HepG2 (cell line): ENCODE data around the gene ZCCHC17. TPM values are rescaled to one million over a fixed set of nuclear protein-coding genes. Genes with fewer than 3 reads are reported as not detected.

ENCODE experiments used
- AGO2 ChIP-seq: fragments of 200-400 bp; formaldehyde crosslinking; optimal IDR thresholded peaks from 2 replicates; pipeline ENCODE3; 2017; ENCODE audit warnings: mild to moderate bottlenecking, low read depth, low read length, moderate library complexity
- DR1 ChIP-seq: sonication (generic); formaldehyde crosslinking; IDR thresholded peaks from 2 replicates; pipeline ENCODE4 v1.8.0; 2021; ENCODE audit warnings: mild to moderate bottlenecking, missing genetic modification reagents, inconsistent platforms
- HNF4A ChIP-seq: sonication (generic); formaldehyde crosslinking; IDR thresholded peaks from 2 replicates; pipeline ENCODE4 v1.4.0; 2020; ENCODE audit warnings: missing genetic modification reagents
- KLF12 ChIP-seq: sonication (generic); formaldehyde crosslinking; IDR thresholded peaks from 2 replicates; pipeline ENCODE4 v1.4.0; 2020; ENCODE audit warnings: missing genetic modification reagents, borderline replicate concordance
- KLF16 ChIP-seq, 2 experiments: sonication (generic) in 1 of 2; formaldehyde crosslinking in 1 of 2; IDR thresholded peaks; 2 replicates each; pipeline versions ENCODE4 v1.6.1 to v1.8.0; 2016 to 2023; ENCODE audit warnings: missing genetic modification reagents in 2 of 2, missing compliant biosample characterization in 1 of 2
- MATR3 ChIP-seq: sonication (generic); formaldehyde crosslinking; IDR thresholded peaks from 2 replicates; pipeline ENCODE4 v1.4.0; 2020; ENCODE audit warnings: missing genetic modification reagents
- MEIS2 ChIP-seq: sonication (generic); formaldehyde crosslinking; IDR thresholded peaks from 2 replicates; pipeline ENCODE4 v1.9.0; 2021; ENCODE audit warnings: mild to moderate bottlenecking, missing genetic modification reagents
- POLR2A ChIP-seq, 2 experiments: IDR thresholded peaks; 2 replicates each; pipeline ENCODE4 v1.6.1; 2011; ENCODE audit warnings: low read depth in 2 of 2, low read length in 2 of 2, mild to moderate bottlenecking in 1 of 2, moderate library complexity in 1 of 2; ENCODE audit not compliant: insufficient read depth in 1 of 2
- POLR2AphosphoS5 ChIP-seq: IDR thresholded peaks from 2 replicates; pipeline ENCODE4 v1.6.1; 2012; ENCODE audit warnings: low read depth, low read length
- RARA ChIP-seq: IDR thresholded peaks from 2 replicates; pipeline ENCODE4 v1.6.1; 2016; ENCODE audit warnings: missing genetic modification reagents, missing compliant biosample characterization
- SP4 ChIP-seq: sonication (generic); formaldehyde crosslinking; IDR thresholded peaks from 2 replicates; pipeline ENCODE4 v1.8.1; 2023; ENCODE audit warnings: mild to moderate bottlenecking, missing genetic modification reagents
- SP5 ChIP-seq: IDR thresholded peaks from 2 replicates; pipeline ENCODE4 v1.6.1; 2016; ENCODE audit warnings: low read depth, borderline replicate concordance
- TBX2 ChIP-seq: sonication (generic); formaldehyde crosslinking; IDR thresholded peaks from 2 replicates; pipeline ENCODE4 v1.5.0; 2020; ENCODE audit warnings: missing genetic modification reagents, mild to moderate bottlenecking, borderline replicate concordance
- TEAD3 ChIP-seq: optimal IDR thresholded peaks from 2 replicates; pipeline ENCODE3; 2016; ENCODE audit warnings: borderline replicate concordance
- THAP11 ChIP-seq: IDR thresholded peaks from 2 replicates; pipeline ENCODE4 v1.6.1; 2016; ENCODE audit warnings: missing biosample characterization, missing genetic modification reagents
- ZFP82 ChIP-seq: sonication (generic); formaldehyde crosslinking; IDR thresholded peaks from 2 replicates; pipeline ENCODE4 v1.5.1; 2020; ENCODE audit warnings: mild to moderate bottlenecking, missing genetic modification reagents, borderline replicate concordance
- ZNF337 ChIP-seq: sonication (generic); formaldehyde crosslinking; IDR thresholded peaks from 2 replicates; pipeline ENCODE4 v1.5.1; 2020; ENCODE audit warnings: missing genetic modification reagents, low read depth, mild to moderate bottlenecking, borderline replicate concordance
- ZNF7 ChIP-seq: IDR thresholded peaks from 2 replicates; pipeline ENCODE4 v1.6.1; 2016; ENCODE audit warnings: missing biosample characterization, missing genetic modification reagents
- polyA plus RNA-seq, 8 experiments: library from polyadenylated mRNA; depleted of rRNA in 3 of 8; stranded (reverse) in 7 of 8; unstranded in 1 of 8; fragments of >200 nt; fragmentation: Illumina TruSeq in 4 of 8; extraction: Trizol in 4 of 8; gene quantifications; 2 replicates each; pipeline versions ENCODE4 v1.2.1 to v1.2.3, GENCODE V29; 2011 to 2016; ENCODE audit warnings: low read depth in 4 of 8, missing spikeins in 1 of 8, mixed read lengths in 1 of 8; ENCODE audit not compliant: insufficient read depth in 1 of 8
- total RNA-seq, 5 experiments: library from RNA; depleted of rRNA; stranded (reverse); fragments of >200 nt; fragmentation: Illumina TruSeq; extraction: Trizol; gene quantifications; 2 replicates each; pipeline ENCODE4 v1.2.3, GENCODE V29; 2016; ENCODE audit warnings: low read depth in 1 of 5
- TF ChIP-seq, protein P1 (sequence below): sonication (generic); formaldehyde crosslinking; IDR thresholded peaks from 2 replicates; pipeline ENCODE4 v1.4.0; 2020; ENCODE audit warnings: mild to moderate bottlenecking, missing genetic modification reagents
- TF ChIP-seq, protein P2 (sequence below): sonication (generic); formaldehyde crosslinking; IDR thresholded peaks from 2 replicates; pipeline ENCODE4 v1.4.0; 2020; ENCODE audit warnings: missing genetic modification reagents, mild to moderate bottlenecking, borderline replicate concordance
- TF ChIP-seq, protein P3 (sequence below): sonication (generic); formaldehyde crosslinking; IDR thresholded peaks from 2 replicates; pipeline ENCODE4 v1.4.0; 2020; ENCODE audit warnings: missing genetic modification reagents
- TF ChIP-seq, protein P4 (sequence below): IDR thresholded peaks from 2 replicates; pipeline ENCODE4 v1.6.1; 2016; ENCODE audit warnings: low read depth, borderline replicate concordance

The ZCCHC17 gene
- total and polyA plus RNA-seq, 2 of the 13 experiments (the other 11 are each of a cell fraction or from before 2014, with no cell fraction given), result 20.5 to 53.0 TPM

DNA sequence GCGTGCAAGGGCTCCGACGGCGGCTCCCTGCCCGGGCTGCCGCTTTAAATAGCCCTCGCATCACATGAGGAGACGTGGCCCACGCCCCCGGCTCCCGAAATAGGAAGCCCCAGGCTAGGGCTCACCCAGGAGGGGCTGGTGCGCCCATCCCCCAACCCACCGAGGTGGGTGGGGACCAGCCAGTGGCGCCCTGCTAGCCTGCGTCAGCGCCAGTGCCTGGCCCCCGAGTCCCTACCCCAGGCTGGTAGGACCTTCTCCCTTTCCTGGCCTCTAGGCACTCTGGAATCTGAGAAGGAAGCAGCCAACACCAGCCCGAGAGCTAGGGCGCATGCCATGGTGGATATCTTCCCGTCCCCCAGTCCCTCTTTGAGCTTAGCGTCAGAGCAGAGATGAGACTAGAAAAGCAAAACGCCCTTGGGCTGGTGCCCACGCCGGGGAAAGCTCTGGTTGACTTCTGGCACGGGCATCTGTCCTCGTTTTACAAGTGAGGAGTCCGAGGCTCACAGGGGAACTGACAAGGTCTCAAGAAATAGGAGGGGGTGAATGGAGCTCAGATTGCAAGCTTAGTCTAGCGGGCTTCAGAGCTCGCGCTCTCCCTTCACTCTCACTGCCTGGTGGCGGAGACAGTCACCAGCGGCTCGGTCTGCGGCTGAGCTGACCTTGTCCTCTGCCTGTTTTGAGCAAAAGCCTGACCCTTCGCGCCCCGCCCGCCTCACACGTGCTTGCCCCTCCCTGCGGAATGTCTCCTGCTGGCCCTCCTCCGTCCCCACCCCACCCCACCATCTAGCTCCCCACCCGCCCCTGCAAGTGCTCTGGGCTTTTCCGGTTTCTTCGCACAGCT, 76.4 kb downstream of the ZCCHC17 start, which contains the start of gene FABP3 (continued):
- peak; percentile 54; the same call in 1 of the 2 replicates for TF ChIP-seq TBX2 (CRISPR knock-in tag)
- peak; percentile 73 for TF ChIP-seq RARA (CRISPR knock-in tag)
- TF ChIP-seq ZNF7, result no peak
- TF ChIP-seq, protein P1, sequence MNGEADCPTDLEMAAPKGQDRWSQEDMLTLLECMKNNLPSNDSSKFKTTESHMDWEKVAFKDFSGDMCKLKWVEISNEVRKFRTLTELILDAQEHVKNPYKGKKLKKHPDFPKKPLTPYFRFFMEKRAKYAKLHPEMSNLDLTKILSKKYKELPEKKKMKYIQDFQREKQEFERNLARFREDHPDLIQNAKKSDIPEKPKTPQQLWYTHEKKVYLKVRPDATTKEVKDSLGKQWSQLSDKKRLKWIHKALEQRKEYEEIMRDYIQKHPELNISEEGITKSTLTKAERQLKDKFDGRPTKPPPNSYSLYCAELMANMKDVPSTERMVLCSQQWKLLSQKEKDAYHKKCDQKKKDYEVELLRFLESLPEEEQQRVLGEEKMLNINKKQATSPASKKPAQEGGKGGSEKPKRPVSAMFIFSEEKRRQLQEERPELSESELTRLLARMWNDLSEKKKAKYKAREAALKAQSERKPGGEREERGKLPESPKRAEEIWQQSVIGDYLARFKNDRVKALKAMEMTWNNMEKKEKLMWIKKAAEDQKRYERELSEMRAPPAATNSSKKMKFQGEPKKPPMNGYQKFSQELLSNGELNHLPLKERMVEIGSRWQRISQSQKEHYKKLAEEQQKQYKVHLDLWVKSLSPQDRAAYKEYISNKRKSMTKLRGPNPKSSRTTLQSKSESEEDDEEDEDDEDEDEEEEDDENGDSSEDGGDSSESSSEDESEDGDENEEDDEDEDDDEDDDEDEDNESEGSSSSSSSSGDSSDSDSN (CRISPR knock-in tag), result peak; percentile 24; the same call in 1 of the 2 replicates
- TF ChIP-seq, protein P2, sequence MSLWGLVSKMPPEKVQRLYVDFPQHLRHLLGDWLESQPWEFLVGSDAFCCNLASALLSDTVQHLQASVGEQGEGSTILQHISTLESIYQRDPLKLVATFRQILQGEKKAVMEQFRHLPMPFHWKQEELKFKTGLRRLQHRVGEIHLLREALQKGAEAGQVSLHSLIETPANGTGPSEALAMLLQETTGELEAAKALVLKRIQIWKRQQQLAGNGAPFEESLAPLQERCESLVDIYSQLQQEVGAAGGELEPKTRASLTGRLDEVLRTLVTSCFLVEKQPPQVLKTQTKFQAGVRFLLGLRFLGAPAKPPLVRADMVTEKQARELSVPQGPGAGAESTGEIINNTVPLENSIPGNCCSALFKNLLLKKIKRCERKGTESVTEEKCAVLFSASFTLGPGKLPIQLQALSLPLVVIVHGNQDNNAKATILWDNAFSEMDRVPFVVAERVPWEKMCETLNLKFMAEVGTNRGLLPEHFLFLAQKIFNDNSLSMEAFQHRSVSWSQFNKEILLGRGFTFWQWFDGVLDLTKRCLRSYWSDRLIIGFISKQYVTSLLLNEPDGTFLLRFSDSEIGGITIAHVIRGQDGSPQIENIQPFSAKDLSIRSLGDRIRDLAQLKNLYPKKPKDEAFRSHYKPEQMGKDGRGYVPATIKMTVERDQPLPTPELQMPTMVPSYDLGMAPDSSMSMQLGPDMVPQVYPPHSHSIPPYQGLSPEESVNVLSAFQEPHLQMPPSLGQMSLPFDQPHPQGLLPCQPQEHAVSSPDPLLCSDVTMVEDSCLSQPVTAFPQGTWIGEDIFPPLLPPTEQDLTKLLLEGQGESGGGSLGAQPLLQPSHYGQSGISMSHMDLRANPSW, result no peak
- TF ChIP-seq DR1 (CRISPR knock-in tag), result no peak
- TF ChIP-seq MATR3, result no peak
- 0 out of 2 replicates have a peak, but pooled peaks have one; percentile 25 for TF ChIP-seq ZNF337 (CRISPR knock-in tag)
- TF ChIP-seq, protein P3, sequence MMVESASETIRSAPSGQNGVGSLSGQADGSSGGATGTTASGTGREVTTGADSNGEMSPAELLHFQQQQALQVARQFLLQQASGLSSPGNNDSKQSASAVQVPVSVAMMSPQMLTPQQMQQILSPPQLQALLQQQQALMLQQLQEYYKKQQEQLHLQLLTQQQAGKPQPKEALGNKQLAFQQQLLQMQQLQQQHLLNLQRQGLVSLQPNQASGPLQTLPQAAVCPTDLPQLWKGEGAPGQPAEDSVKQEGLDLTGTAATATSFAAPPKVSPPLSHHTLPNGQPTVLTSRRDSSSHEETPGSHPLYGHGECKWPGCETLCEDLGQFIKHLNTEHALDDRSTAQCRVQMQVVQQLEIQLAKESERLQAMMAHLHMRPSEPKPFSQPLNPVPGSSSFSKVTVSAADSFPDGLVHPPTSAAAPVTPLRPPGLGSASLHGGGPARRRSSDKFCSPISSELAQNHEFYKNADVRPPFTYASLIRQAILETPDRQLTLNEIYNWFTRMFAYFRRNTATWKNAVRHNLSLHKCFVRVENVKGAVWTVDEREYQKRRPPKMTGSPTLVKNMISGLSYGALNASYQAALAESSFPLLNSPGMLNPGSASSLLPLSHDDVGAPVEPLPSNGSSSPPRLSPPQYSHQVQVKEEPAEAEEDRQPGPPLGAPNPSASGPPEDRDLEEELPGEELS (CRISPR knock-in tag), result peak; percentile 39; the same call in 1 of the 2 replicates
- peak; percentile 95 for TF ChIP-seq TEAD3 (CRISPR knock-in tag)
- TF ChIP-seq MEIS2 (CRISPR knock-in tag), result peak; percentile 51; the same call in 1 of the 2 replicates
- peak; percentile 30; the same call in 1 of the 2 replicates for TF ChIP-seq THAP11
- peak; percentile 57; the same call in 1 of the 2 replicates for TF ChIP-seq SP5 (CRISPR knock-in tag)
- TF ChIP-seq SP4 (CRISPR knock-in tag), result peak; percentile 58; the same call in 1 of the 2 replicates
- peak; percentile 5; the same call in 1 of the 2 replicates for TF ChIP-seq KLF12
- peak in 1 of 2 experiments; percentile 34; a peak in 1 of 4 replicates for TF ChIP-seq KLF16 (CRISPR knock-in tag; IDR thresholded peaks at IDR 0.05)
- peak; percentile 53; the same call in 1 of the 2 replicates for TF ChIP-seq HNF4A (CRISPR knock-in tag)
- TF ChIP-seq, protein P4, sequence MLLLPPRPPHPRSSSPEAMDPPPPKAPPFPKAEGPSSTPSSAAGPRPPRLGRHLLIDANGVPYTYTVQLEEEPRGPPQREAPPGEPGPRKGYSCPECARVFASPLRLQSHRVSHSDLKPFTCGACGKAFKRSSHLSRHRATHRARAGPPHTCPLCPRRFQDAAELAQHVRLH (CRISPR knock-in tag), result peak; percentile 52; the same call in 1 of the 2 replicates
- TF ChIP-seq AGO2, result peak; percentile 67
- TF ChIP-seq ZFP82 (CRISPR knock-in tag), result no peak
- TF ChIP-seq POLR2A (IDR thresholded peaks at IDR 0.05; ENCODE audit: insufficient read depth in 1 of 2, low read depth in 2 of 2, low read length in 2 of 2), result peak in 1 of 2 experiments; percentile 65; a peak in 2 of 4 replicates
- peak; percentile 26; the same call in 1 of the 2 replicates for TF ChIP-seq POLR2AphosphoS5
